Gastrocnemius medialis (tissue), 4 donors: Measurements from ENCODE around the gene TOM1.

Experiments used
- CTCF ChIP-seq, 5 experiments: fragments of 450-650 bp in 3 of 5; fragments of 200-600 bp in 2 of 5; sonication (generic) in 2 of 5; IDR thresholded peaks in 4 of 5; conservative IDR thresholded peaks in 1 of 5; 1 replicate in 4 of 5; 2 replicates in 1 of 5; pipeline ENCODE4 v1.5.1; 2016 to 2019; ENCODE audit warnings: antibody characterized with exemption in 5 of 5, mild to moderate bottlenecking in 3 of 5, moderate library complexity in 3 of 5
- POLR2A ChIP-seq, 2 donors: fragments of 450-650 bp; IDR thresholded peaks; one replicate each; pipeline ENCODE4 v1.6.1; 2017; ENCODE audit warnings: antibody characterized with exemption in 2 of 2, mild to moderate bottlenecking in 2 of 2, moderate library complexity in 2 of 2

GRCh38 chr22:35292786-35293185 lies 6.9 kb upstream of the TOM1 start:
- no peak for TF ChIP-seq POLR2A (IDR thresholded peaks at IDR 0.05)
- no peak for TF ChIP-seq CTCF (IDR thresholded peaks at IDR 0.05 in 4 of 5, conservative IDR thresholded peaks at IDR 0.05 in 1 of 5)
